ENCODE measurements around the gene SSPN.

SSPN gene

GRCh38 chr12:26172539-26172938 is 22.8 kb upstream of the SSPN start:
- DNase-seq (ENCODE audit: low read depth), result no peak
- no peak overlapping the region for H3K4me3 ChIP-seq (ENCODE audit: low read depth, low read length)

GRCh38 chr12:26172946-26173552 is 22.3 kb upstream of the SSPN start:
- no peak for DNase-seq (ENCODE audit: low read depth)
- no peak overlapping the region for H3K4me3 ChIP-seq (ENCODE audit: low read depth, low read length)
- TF ChIP-seq CTCF (conservative IDR thresholded peaks at IDR 0.05; ENCODE audit: low read depth, low read length), result no peak

More at GRCh38 chr12:26172539-26172938, 22.8 kb upstream of the SSPN start:
- TF ChIP-seq CTCF (conservative IDR thresholded peaks at IDR 0.05; ENCODE audit: low read depth, low read length), result no peak

GRCh38 chr12:26176725-26177124 is 18.6 kb upstream of the SSPN start:
- no peak overlapping the region for H3K4me3 ChIP-seq (ENCODE audit: low read depth, low read length)
- TF ChIP-seq CTCF (conservative IDR thresholded peaks at IDR 0.05; ENCODE audit: low read depth, low read length), result no peak
- DNase-seq (ENCODE audit: low read depth), result no peak

- DNase-seq (ENCODE audit: low read depth), result no peak
- H3K4me3 ChIP-seq (ENCODE audit: low read depth, low read length), result no peak overlapping the region
- no peak for TF ChIP-seq CTCF (conservative IDR thresholded peaks at IDR 0.05; ENCODE audit: low read depth, low read length)
Measured at GRCh38 chr12:26177283-26177682, 18.1 kb upstream of the SSPN start.

GRCh38 chr12:26179826-26180225 is 15.5 kb upstream of the SSPN start:
- no peak overlapping the region for H3K4me3 ChIP-seq (ENCODE audit: low read depth, low read length)
- TF ChIP-seq CTCF (conservative IDR thresholded peaks at IDR 0.05; ENCODE audit: low read depth, low read length), result no peak
- no peak for DNase-seq (ENCODE audit: low read depth)

GRCh38 chr12:26182377-26182776 is 13.0 kb upstream of the SSPN start:
- no peak for DNase-seq (ENCODE audit: low read depth)
- no peak for TF ChIP-seq CTCF (conservative IDR thresholded peaks at IDR 0.05; ENCODE audit: low read depth, low read length)
- H3K4me3 ChIP-seq (ENCODE audit: low read depth, low read length), result no peak overlapping the region

- no peak for TF ChIP-seq CTCF (conservative IDR thresholded peaks at IDR 0.05; ENCODE audit: low read depth, low read length)
- DNase-seq (ENCODE audit: low read depth), result no peak
- no peak overlapping the region for H3K4me3 ChIP-seq (ENCODE audit: low read depth, low read length)
Measured at GRCh38 chr12:26185532-26186320, 9.6 kb upstream of the SSPN start.
